ENCODE results near the gene ACOT12. TPM values are rescaled to one million over a fixed set of nuclear protein-coding genes. Genes with fewer than 3 reads are reported as not detected.

ACOT12 gene
- total RNA-seq, 1 donor from 2014 or later = not detected

DNA sequence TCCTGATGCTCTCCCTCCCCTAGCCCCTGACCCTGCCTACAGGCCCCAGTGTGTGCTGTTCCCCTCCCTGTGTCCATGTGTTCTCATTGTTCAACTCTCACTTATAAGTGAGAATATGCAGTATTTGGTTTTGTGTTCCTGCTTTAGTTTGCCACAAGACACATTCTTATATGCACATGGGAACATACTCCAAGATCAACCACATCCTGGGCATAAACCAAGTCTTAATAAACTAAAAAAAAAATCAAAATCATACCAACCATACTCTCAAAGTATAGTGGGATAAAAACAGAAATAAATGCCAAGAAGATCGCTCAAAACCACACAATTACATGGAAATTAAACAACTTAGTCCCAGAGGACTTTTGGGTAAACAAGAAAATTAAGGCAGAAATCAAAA, 103.8 kb downstream of the ACOT12 start:
- Mint-ChIP-seq H3K36me3 (ENCODE audit: low read depth) (peaks cover 15% of the 10 kb centered on the region), H3K27ac (ENCODE audit: unreplicated experiment) (peak overlapping the region; percentile 62), H3K9me3 (ENCODE audit: low read depth) (peaks cover 17% of the 10 kb centered on the region), H3K4me1 (ENCODE audit: low read depth) (peaks cover 19% of the 10 kb centered on the region), H3K4me3 (ENCODE audit: unreplicated experiment) (no peak overlapping the region), H3K27me3 (ENCODE audit: low read depth) (no peaks in the 10 kb centered on the region)
- no peak for DNase-seq (ENCODE audit: low spot score)
- TF ChIP-seq CTCF (IDR thresholded peaks at IDR 0.05) = no peak

- DNase-seq (ENCODE audit: low spot score) = no peak
- peaks cover 5% of the 10 kb centered on the region for H3K9me3 Mint-ChIP-seq (ENCODE audit: low read depth)
- H3K4me3 Mint-ChIP-seq (ENCODE audit: unreplicated experiment) = no peak overlapping the region
- H3K27ac Mint-ChIP-seq (ENCODE audit: unreplicated experiment) = no peak overlapping the region
- no peaks in the 10 kb centered on the region for H3K27me3 Mint-ChIP-seq (ENCODE audit: low read depth)
- peaks cover 8% of the 10 kb centered on the region for H3K36me3 Mint-ChIP-seq (ENCODE audit: low read depth)
- peaks cover 21% of the 10 kb centered on the region for H3K4me1 Mint-ChIP-seq (ENCODE audit: low read depth)
- no peak for TF ChIP-seq CTCF (IDR thresholded peaks at IDR 0.05)
Observed at GRCh38 chr5:81288021-81288433, 105.9 kb downstream of the ACOT12 start.

DNA sequence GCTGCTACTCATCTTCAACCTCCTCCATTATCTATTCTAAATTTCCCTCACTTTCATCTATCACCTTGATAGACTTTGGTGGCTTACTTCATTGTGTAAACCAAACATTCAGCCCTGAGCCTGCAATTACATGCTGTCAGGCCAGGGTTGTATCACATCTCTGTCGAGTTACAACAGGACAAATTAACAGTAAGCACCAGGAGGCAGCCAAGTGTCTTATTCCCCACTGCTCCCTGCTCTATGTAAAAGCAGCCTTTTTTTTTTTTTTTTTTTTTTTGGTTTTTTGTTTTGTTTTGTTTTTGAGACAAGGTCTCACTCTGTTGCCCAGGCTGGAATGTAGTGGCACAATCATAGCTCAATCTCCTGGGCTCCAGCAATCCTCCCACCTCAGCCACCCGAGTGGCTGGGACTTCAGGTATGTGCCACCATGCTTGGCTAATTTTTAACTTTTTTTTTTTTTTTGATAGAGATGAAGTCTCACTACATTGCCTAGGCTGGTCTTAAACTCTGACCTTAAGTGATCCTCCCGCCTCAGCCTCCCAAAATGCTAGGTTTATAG, 107.8 kb downstream of the ACOT12 start:
- no peaks in the 10 kb centered on the region for H3K27me3 Mint-ChIP-seq (ENCODE audit: low read depth)
- no peak for TF ChIP-seq CTCF (IDR thresholded peaks at IDR 0.05)
- no peak overlapping the region for H3K4me3 Mint-ChIP-seq (ENCODE audit: unreplicated experiment)
- DNase-seq (ENCODE audit: low spot score) = no peak
- peaks cover 2% of the 10 kb centered on the region for H3K9me3 Mint-ChIP-seq (ENCODE audit: low read depth)
- no peak overlapping the region for H3K27ac Mint-ChIP-seq (ENCODE audit: unreplicated experiment)
- peaks cover 21% of the 10 kb centered on the region for H3K4me1 Mint-ChIP-seq (ENCODE audit: low read depth)
- H3K36me3 Mint-ChIP-seq (ENCODE audit: low read depth) = peaks cover 4% of the 10 kb centered on the region

- H3K4me3 Mint-ChIP-seq (ENCODE audit: unreplicated experiment) = no peak overlapping the region
- H3K27me3 Mint-ChIP-seq (ENCODE audit: low read depth) = no peaks in the 10 kb centered on the region
- H3K4me1 Mint-ChIP-seq (ENCODE audit: low read depth) = peaks cover 7% of the 10 kb centered on the region
- no peak for DNase-seq (ENCODE audit: low spot score)
- TF ChIP-seq CTCF (IDR thresholded peaks at IDR 0.05) = no peak
- H3K9me3 Mint-ChIP-seq (ENCODE audit: low read depth) = peaks cover 2% of the 10 kb centered on the region
- peaks cover 4% of the 10 kb centered on the region for H3K36me3 Mint-ChIP-seq (ENCODE audit: low read depth)
- H3K27ac Mint-ChIP-seq (ENCODE audit: unreplicated experiment) = no peak overlapping the region
Observed at GRCh38 chr5:81283976-81284375, 110.0 kb downstream of the ACOT12 start.

Other genes with a start within 250 kb of the ACOT12 start
- not detected in 3 replicates for gene CKMT2, start 160.8 kb downstream of the ACOT12 start, total RNA-seq
- gene ZCCHC9, start 92.5 kb downstream of the ACOT12 start, total RNA-seq = 17.5 to 23.2 TPM (median 17.7 TPM) in 3 replicates

Data from chondrocyte (in vitro differentiated cells).